NCI-H128 (cell line): ENCODE results near the gene RAB33A.

Source experiments
- DNase-seq: peaks from one replicate; lab custom pipeline; 2025; ENCODE audit not compliant: unreplicated experiment; lab: John Stamatoyannopoulos, UW

The RAB33A gene

DNA sequence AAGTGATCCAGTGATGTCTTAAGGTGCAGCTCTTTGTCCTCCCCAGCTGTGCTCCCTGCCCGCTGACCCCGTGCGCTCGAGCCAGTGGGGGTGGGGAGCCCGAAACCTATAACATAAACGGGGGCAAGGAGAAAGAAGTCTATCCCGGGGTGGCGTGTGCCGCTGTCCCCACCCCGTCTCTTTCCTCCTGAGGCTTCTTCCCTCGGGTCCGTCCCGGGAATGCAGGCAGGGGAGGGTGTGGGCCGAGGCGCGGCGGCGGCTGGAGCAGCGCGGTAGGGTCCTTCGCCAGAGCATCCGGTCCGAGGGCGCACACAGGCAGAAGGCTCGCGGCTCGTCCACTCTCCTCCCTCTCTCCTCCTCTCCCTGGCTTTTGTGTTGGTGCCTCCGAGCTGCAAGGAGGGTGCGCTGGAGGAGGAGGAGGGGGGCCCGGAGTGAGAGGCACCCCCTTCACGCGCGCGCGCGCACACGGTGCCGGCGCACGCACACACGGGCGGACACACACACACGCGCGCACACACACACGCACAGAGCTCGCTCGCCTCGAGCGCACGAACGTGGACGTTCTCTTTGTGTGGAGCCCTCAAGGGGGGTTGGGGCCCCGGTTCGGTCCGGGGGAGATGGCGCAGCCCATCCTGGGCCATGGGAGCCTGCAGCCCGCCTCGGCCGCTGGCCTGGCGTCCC is at the start of gene RAB33A:
TSS of gene RAB33A (plus strand) at position 517 of the 681 bp plus-strand sequence. CDS start at position 618, 101 bp downstream.
- DNase-seq, result peak; percentile 12

DNA sequence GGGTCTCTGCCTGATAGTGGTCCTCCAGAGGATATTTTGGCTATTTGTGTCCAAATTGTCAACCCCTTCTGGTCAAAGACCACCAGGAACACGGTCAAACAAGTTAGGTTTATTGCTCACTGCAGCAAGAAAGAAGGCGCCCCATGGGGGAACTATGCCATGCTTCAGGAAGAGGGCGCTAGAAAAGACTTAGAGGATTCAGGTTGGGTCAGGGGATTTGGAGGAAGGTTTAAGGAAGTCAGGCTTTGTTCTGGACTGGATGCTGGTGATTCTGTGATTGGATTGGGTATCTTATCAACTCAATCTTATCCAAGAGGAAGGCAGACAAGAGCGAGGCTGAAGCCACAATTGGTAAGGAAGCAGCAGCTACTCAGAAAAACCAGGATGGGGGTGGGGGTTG is 47.2 kb upstream of the RAB33A start:
- DNase-seq, result no peak

DNA sequence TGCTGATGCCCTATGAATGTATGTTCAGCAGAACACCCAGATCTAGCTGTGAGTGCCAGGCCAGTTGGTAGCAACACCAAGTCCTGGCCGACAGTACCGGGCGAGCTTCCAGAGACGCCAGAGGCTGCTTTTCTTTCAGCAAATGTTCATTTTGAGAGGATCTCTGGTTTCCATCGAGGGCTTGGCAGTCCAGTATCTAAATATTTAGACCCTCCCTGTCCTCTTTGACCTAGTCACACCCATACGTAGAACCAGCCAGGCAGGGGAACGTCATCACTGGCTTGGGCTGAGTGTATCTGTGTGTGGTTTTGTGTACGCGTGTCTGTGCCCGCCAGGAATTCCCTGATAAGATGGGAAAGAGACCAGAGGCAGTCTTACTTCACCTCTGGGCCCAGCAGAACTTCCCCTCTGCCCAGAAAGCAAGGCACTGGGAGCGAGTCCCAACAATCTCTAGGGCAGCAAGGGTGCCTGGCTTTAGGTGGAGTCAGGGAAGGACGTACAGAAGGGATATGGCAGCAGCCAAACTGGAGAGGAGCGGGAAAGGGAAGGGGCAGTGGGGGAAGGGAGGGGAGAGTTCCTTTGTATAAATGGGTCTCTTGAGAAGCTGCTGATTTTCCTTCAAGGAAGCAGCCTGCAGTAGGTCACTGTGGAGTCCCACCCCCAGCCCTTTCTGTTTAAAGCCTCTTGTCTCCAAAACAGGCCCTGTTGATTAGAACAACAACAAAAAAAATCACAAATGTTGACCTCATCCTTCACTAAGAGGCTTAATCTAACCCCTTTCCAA is 46.5 kb upstream of the RAB33A start:
- no peak for DNase-seq

DNA sequence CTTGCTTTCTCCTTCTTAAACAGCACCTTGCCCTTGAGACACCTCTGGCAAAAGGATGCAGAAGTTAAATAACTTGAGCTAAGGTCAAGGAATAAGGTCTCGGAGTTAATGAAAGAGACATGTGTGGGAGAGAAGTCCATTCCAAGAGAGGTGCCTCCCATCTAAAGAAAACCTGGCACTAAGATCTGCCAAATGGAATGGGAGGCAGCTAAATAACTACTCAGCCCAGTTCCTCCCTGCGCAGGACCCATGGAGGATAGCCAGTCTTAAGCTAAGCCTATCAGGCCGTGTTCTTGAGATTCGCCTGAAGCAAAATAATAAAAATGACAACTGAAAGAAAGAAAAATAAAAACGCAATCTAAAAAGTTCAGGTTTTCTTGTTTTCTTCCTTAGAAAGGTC is 40.8 kb upstream of the RAB33A start:
- no peak for DNase-seq

DNA sequence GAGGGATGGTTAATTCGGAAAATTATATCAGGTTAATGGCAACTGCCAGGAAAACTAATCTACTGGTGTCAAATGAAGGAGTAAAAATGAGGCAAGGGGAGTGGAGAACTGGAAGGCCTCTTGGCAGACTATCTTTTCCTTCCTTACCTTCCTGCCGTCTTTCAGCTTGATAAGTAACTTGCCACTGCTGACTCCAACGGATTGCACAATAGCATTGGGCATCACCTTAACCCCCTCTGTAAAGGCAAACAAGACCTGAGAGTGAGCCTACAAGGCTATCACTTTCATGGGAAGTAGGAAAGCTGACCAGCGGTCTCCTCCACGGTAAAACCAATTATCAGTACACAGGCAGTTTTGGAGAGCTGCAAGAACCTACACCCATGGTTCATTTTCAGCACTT is 35.3 kb upstream of the RAB33A start:
- DNase-seq, result no peak

DNA sequence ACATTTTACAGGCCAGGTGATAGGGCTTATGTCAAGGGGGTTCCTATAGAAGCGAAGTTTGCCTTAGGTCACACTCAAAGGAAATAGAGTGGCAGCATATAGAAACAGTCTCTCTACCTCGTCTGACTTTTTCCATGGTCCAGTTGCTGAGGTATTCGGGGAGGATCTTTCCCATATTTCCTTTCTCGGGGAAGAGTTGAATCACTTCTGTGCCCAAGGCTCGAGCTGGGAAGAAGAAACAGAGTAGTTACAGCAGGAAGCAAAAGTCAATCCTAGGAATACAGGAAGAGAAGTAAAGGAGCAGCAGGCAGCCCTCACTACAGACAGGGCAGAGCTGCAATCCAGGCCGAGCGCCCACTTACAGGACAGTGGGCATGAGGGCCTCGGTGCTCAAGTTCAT is 34.8 kb upstream of the RAB33A start:
- no peak for DNase-seq

DNA sequence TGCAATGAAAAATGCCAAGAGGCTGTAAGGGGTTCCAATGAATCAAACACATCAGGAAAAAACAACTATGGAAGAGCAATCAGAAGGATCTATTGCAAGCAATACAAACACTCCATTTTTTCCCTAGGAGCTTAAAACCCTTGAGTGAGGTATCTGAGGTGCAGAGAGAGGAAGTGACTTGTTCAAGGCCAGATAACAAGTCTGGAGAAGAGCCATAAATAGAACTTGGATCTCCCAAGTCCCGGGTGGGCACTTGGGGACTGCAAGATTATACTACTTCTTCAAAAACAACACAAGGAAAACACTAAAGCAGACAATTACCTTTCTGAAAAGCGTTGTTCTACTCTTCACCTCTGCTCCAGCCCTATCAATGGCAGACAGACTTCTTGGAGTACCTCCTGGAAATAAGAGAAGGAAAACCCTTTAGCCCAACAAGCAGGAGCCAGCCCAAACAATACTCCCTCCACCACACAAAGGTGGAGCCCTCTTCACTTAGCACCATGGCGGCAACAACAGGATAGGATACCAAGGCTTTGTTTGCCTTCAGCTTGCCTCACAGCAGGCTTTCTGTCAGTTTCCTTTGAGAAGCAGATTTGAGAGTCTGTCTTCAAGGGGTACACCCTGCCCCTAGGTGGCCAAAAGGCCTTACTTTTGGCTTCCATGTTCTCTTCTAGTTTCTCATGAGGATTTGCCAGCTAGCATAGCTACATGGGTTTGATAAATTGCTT is 32.1 kb upstream of the RAB33A start:
- DNase-seq, result no peak

DNA sequence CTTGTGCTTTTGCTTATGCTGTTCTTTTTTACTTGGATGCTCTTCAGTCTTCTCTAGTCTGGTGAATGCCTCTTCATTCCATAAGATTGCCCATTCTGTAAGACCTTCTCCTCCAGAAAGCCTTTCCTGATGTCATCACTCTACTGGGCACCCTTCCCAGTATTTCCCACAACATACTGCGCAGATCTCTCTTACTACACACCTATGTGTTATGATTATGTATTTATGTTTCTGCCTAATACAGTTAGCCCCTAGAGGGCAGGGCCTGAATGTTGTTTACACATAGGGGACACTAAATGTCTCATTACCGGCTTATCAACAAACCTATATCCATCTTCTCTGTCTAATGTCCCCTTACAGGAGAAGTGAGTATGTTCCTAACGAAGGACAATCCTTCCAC is 27.3 kb upstream of the RAB33A start:
- DNase-seq, result no peak

DNA sequence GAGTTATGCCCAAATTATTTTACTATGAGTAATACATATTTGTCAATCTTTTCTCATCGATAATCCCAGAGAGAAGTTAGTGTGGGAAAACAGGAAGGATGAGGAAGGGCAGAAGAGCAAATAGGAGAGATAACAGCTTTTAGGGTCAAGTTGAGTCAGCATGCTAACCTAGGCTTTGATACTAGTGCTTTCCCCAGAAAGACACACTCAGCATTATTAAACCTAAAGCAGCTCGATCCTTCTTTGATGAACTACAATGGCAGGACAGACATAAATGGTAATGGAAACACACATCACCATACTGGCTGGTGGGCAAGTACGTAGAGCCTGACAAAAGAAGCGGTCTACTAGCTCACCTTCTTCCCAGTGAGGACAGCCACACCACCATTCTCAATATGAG is 26.6 kb upstream of the RAB33A start:
- DNase-seq, result no peak

DNA sequence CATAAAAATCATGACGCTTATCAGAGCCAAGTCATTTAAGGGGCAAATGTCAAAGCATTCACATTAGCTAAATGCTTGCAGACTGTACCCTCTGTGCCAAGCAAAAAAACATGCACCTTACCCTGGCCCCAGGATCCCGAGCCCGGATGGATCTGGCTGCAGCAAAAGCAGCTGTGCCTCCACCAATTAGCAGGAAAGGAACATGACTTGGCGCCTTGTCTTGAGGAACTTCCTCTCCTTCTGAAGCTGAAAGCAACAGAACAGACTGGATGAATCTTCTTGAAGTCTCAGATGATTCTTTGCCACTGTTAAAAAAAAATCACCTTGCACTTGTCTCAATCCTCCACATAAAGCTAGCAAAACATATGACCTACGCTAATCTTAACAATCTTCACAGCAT is 24.1 kb upstream of the RAB33A start:
- DNase-seq, result no peak

DNA sequence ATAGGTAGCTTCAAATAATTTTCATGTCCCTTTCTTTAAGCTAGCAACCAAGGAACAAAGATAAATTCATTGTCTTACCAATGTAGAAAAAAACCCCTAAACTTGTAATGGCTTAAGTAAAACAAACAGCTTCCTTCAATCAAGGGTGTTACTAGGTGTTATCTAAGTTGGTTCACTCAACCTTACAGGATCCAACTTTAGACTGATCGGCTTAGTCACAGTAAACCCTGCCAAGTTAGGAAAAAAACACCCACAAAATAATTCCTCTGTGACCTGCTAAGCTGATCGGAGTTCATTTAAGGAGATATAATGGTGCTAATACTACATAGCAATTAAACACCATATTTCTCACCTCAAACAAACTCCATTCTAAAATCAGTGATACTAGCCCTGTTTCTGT is 16.2 kb upstream of the RAB33A start:
- DNase-seq, result no peak

DNA sequence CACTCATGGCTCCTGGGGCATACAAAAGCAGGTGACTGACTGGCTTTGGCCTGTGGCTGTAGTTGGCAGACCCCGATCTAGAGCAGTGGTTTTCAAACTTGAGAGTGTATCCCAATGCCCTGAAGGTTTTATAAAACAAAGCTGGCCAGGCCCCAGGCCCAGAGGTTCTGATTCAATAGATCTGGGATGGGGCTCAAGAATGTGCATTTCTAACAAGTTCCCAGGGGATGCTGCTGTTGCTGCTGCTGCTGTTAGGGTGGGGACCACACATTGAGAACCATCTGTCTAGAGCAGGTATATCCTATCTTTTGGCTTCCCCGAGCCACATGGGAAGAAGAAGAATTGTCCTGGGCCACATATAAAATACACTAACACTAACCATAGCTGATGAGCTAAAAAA is 13.5 kb upstream of the RAB33A start:
- DNase-seq, result no peak

DNA sequence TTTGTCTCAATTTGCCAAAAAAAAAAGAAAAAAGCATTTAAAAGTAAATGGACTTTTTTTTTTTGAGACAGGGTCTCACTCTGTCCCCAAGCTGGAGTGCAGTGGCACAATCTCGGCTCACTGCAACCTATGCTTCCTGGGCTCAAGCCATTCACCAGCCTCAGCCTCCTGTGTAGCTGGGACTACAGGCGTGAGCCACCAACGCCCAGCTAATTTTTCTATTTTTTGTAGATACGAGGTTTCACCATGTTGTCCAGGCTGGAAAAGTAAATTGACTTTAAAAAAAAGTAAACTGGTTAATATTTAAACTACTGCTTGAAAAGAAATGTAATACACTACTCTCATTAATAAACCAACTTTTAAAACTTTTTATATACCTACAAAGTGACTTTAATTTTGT is 12.0 kb upstream of the RAB33A start:
- no peak for DNase-seq

DNA sequence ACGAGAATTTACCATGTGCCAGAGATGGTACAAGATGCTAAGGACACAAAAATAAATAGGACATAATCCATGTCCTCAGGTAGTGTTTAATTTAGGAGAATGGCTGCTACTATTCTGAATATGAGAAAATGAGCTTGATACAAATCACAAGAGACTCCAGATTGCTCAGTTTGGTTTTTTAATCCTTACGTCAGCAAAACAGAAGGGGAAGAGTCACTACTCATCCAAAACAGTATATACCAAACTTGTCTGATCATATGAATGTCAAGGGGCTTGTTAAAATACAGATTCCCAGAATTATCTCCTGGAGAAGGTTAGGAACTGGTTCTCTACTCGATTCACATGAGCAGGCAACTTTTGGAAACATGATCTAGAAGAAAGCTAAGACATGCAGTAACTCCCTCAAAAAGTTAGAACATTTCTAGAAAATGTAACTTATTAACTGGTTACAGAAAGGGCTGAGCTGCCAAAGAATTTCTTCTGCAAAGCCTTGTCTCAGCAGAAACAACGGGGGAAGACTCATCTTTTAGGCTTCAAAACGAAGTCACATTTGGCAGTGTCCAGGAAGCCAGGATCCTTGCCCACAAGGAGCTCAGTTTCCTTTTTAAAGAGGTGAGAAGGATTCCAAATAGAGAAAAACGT is 9.5 kb upstream of the RAB33A start:
- no peak for DNase-seq

DNA sequence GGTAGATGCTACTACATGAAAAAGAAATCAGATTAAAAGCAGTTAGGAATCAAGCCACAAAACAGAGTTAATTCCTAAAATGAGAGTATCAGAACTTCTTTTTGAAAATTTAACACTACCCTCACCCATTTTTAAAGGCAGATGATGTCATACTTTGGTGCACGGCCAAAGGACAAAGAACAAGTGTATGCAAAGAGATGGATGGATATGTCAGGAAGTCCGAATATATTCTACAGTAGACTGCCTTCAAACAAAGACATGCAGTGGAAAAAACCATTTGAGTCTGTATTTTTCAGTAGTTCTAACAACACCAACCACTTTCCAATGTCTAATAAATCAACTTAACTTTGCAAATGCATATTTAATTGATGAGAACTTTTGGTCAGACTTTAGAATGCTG is 8.4 kb upstream of the RAB33A start:
- DNase-seq, result no peak

DNA sequence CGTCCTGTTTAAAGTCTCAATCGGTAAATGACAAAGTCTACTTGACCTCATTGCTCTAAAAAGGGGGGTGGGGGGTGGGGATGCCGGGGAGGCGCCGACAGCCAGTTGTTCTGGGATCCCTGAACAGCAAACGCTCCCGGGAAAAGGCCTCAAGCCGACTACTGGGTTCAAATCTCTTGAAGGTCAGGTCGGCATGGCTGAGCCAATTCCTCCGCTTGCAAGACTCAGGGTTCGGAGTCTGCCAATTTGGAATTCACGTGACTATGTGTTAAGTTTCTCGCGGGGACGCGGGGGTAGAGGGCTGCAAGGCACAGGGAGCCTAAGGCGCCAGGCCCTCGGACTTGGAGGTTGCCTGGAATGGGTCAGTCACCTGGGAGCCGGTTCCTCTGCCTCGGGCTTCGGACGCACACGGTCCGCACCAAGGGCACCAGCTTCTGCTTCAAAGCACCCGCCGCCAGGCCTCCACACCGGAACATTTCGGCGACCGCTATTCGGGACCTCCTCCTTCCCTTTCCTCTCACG is 6.5 kb upstream of the RAB33A start:
- no peak for DNase-seq

DNA sequence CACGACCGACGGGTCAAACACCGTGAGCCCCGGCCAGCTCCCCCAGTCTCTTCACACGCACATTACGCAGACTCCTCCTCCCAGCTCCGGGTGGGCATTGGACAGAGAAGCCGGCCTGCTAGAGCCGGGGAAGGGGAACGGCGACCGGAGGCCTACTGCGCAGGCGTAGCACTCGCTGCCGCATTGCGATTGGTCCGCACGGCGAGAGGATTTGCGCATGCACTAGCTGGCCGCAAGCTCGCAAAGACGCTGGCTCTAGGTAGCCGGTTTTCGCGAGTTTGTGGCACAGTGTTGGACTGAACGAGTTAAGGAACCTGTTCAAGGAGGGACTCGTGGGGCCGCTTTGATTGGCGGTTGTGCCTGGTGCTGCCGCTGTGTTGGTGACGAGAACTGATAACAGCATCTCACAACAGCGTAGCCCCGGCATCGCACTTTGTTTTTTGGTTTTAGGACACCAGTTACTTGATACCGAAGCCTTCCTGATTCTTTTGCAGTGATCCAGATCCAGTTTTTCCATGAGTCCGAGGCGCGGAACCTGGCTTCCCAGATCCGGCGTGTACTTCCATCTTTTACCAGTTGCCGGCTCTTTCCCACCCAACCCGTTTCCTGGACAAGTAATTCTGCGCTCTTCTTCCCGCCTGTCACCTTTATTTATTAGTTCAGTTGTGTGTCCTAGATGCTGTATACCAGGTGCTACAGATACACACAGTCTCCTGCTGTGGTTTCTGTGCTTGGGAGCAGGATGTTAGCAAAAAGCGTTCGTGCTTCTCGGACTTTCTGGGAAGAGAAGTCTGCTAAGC is 5.9 kb upstream of the RAB33A start, which contains the start of gene AIFM1:
TSS of gene AIFM1 (minus strand) at position 139 of the 800 bp plus-strand sequence. CDS start 185 bp downstream, outside the sequence.
- DNase-seq, result peak; percentile 75

DNA sequence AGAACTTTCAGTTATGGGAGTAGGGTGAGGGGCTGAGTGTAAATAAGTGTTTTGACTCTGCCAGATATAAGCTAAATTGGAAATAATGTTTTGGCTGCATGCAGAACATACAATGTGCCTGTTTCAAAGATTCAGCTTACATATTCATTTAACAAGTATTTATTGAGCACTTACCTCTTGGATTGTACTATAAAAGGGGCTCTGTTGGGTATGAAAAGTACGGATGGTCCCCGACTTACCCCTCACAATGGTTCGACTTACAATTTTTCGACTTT is 5.3 kb upstream of the RAB33A start:
- DNase-seq, result no peak

DNA sequence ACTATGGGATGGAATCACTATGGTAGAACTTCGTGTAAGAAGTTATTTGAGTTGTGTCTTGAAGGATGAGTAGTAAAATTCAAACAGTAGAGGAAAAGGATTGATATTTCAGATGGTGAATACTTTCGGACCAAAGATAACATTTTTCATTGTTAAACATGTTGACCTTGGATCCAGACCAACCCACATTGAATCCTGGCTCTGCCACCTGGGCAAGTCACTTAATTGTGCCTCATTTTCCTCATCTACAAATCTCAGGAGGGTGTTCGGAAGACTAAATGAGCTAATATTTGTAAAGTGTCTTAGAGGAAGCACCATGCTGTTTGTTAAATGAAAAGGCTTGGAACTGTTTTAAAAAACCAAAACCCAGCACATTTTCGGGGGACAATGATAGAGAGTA is 4.7 kb upstream of the RAB33A start:
- no peak for DNase-seq

DNA sequence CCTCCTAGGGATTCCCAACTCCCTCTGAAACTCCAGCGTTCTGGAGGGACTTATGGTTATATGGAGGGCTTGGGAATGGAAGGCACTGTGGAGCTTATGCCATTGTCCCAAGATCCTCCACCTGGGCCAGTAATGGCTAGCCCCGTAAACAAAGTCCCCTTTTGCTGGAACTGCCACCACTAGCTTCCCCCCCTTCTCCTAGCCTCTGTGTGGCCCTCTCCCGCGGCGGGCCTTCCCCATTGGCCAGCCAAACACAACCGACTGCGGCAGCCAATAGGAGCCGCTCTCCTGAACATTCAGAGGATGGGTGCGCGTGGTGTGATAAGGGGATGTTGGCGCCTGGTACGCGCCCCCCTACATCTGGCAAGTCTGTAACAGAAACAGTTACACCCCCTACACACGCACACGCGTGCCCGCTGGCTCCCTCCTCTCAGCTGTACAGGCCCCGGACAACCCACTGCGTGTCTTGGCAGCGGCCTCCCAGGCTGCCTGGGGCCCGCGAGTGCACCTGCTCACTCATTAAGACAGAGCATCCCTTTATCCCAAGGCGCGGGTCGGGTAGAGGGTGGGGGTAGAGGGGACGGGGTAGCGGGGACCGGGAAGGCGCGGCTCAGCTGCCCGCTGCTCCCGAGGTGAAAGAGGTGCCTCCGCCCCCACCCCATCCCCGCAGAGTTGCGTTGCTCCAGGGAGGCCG is 863 bp upstream of the RAB33A start:
- DNase-seq, result peak; percentile 66
